Measurements from ENCODE around the gene SKI. TPM values are rescaled to one million over a fixed set of nuclear protein-coding genes. Genes with fewer than 3 reads are reported as not detected.

The SKI gene
- total and polyA plus RNA-seq, 9 of the 15 experiments (the other 6 are each of a cell fraction or from before 2014, with no cell fraction given): 0.10 to 60.5 (median 4.6) TPM

DNA sequence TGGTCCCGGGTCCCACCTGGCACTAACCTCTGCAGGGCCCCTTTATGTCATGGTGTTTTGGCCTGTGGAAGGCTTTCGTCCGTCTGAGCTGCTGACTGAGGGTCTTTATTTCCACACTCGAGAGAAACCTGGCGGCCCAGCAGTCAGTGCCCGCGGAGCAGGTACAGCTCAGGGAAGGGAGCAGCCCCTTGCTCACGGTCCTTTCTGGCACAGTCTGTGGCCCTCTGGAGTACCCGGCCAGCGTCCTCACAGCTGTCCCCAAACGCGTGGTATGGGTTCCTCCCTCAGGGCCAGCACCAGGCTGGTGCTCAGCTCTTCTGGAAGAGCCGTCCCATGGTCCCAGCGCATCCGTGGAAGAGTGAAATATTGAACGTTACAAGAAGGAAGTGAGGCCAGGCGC lies 24.3 kb downstream of the SKI start:
- peaks cover 97% of the 10 kb centered on the region for H3K79me2 ChIP-seq (ENCODE audit: control insufficient read depth, insufficient read depth, low read length)
- BruUV-seq (replicated peaks): no TSS peak
- ChIA-PET POLR2A (no interaction called here), CTCF (ENCODE audit: low intra/inter-chr PET ratio) (no interaction called here)
- TF ChIP-seq SMAD1 (IDR thresholded peaks at IDR 0.05; ENCODE audit: low read depth, low read length, partially characterized antibody): no peak
- 0 out of 2 replicates have a peak, but pooled peaks have one; percentile 10 for TF ChIP-seq POLR2G (IDR thresholded peaks at IDR 0.05; ENCODE audit: low read depth, low read length)
- TF ChIP-seq ZNF212 (CRISPR knock-in tag; IDR thresholded peaks at IDR 0.05): no peak
- TF ChIP-seq ZNF764 (CRISPR knock-in tag; IDR thresholded peaks at IDR 0.05; ENCODE audit: low read depth): no peak
- no peak for TF ChIP-seq ZNF75A (CRISPR knock-in tag; IDR thresholded peaks at IDR 0.05)
- TF ChIP-seq CEBPB (tag; IDR thresholded peaks at IDR 0.05): no peak
- H3K27me3 ChIP-seq (ENCODE audit: control insufficient read depth in 2 of 2, insufficient read depth in 2 of 2, low read length in 2 of 2): no peaks in the 10 kb centered on the region
- H3K27ac ChIP-seq (ENCODE audit: extremely low read depth, low read depth, low read length): no peak overlapping the region
- peaks cover 8 to 64% of the 10 kb centered on the region in 2 experiments; a peak in 4 of 5 replicates for H3K4me1 ChIP-seq (replicated peaks in 1 of 2; ENCODE audit: control insufficient read depth in 2 of 2, insufficient read depth in 2 of 2, low read length in 2 of 2)
- H2AFZ ChIP-seq (ENCODE audit: low read depth, low read length): no peak overlapping the region
- WGBS (ENCODE audit: insufficient coverage, low coverage, missing lambda C conversion rate): 95% methylated on average over 15 of the region's 17 CpGs
- in situ Hi-C loops (cut with MboI): no loop called here
- DNase-seq (ENCODE audit: extremely low read depth in 1 of 4, low spot score in 3 of 4) (no peak), FAIRE-seq (no peak), ATAC-seq (no peak)
- H4K20me1 ChIP-seq (replicated peaks; ENCODE audit: control insufficient read depth, insufficient read depth, low read length): peaks cover 12% of the 10 kb centered on the region
- no peak overlapping the region for H3K4me2 ChIP-seq (ENCODE audit: insufficient read depth, low read length)
- peaks cover 15% of the 10 kb centered on the region for H3K9me1 ChIP-seq (ENCODE audit: control insufficient read depth, insufficient read depth, low read length)
- H3K36me3 ChIP-seq (ENCODE audit: control insufficient read depth, insufficient read depth, low read length): peaks cover 12% of the 10 kb centered on the region; the same call in 2 of the 3 replicates
- H3K4me3 ChIP-seq: no peak overlapping the region
- H3K9ac ChIP-seq (ENCODE audit: insufficient read depth in 1 of 2, low read depth in 2 of 2, low read length in 2 of 2): no peak overlapping the region
- peaks cover 14% of the 10 kb centered on the region for H3K9me3 ChIP-seq (replicated peaks; ENCODE audit: control insufficient read depth, insufficient read depth, low read depth, low read length)
- intact Hi-C loops (cut with micrococcal nuclease): no loop called here

Measured in K562 (cell line).